PFSK-1 (cell line): ENCODE data around the gene SRPK3.

Source experiments
- FOXP2 ChIP-seq: optimal IDR thresholded peaks from 2 replicates; pipeline ENCODE3; 2011; ENCODE audit warnings: borderline replicate concordance, control low read depth, inconsistent platforms; ENCODE audit not compliant: insufficient read depth; ENCODE audit errors: extremely low read length, extremely low read depth
- POLR2AphosphoS5 ChIP-seq: IDR thresholded peaks from 2 replicates; pipeline ENCODE4 v1.6.1; 2012; ENCODE audit warnings: low read depth, mild to moderate bottlenecking, control low read depth, low read length, moderate library complexity
- SIN3A ChIP-seq: IDR thresholded peaks from 2 replicates; pipeline ENCODE4 v1.6.1; 2012; ENCODE audit warnings: mild to moderate bottlenecking, low read length, moderate library complexity, borderline replicate concordance; ENCODE audit not compliant: insufficient read depth
- TAF1 ChIP-seq: IDR thresholded peaks from 2 replicates; pipeline ENCODE4 v1.6.1; 2012; ENCODE audit warnings: low read length, control low read depth, borderline replicate concordance; ENCODE audit not compliant: insufficient read depth
- TF ChIP-seq, protein P1 (sequence below), 2 experiments: IDR thresholded peaks; 2 replicates each; pipeline versions ENCODE4 v1.6.1 to v1.8.0; 2011 to 2012; ENCODE audit warnings: low read depth in 2 of 2, low read length in 2 of 2, control low read depth in 1 of 2, inconsistent platforms in 1 of 2, mild to moderate bottlenecking in 1 of 2, moderate library complexity in 1 of 2; ENCODE audit not compliant: insufficient read depth in 1 of 2

SRPK3 gene

DNA sequence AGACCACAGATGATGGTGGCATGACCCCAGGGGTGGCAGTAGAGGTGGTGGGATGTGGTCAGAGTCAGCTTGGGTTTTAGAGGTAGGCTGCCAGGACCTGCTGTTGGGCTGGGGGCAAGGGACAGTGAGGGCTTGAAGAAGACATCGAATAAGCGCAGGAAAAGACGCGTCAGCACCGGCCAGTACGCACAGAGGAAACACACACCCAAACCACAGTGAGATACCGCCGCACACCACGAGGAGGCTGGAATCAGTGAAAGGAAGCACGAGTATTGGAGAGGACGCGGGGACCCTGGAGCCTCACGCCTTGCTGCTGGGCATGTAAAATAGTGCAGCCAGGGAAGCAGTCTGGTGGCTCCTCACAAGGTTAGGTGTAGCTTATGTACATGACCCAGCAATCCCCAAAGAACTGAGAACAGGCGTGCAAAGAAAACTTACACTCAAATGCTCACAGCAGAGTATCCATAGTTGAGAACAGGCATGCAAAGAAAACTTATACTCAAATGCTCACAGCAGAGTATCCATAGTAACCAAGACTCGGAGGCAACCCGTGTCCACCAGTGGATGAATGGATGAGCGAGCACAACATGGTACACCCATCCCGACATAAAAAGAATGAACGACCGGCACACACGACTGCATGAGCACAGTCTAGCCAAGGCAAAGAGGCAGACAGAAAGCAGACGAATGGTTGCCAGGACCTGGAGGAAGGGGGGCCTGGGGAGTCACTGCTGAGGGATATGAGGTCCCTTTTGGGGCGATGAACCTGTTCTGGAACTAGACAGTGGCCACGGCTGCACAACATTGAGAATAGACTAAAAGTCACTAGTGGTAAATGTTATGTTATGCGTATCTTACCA lies 36.2 kb downstream of the SRPK3 start:
- TF ChIP-seq POLR2AphosphoS5 (no peak), FOXP2 (no peak), SIN3A (no peak), TAF1 (no peak)
- TF ChIP-seq, protein P1, sequence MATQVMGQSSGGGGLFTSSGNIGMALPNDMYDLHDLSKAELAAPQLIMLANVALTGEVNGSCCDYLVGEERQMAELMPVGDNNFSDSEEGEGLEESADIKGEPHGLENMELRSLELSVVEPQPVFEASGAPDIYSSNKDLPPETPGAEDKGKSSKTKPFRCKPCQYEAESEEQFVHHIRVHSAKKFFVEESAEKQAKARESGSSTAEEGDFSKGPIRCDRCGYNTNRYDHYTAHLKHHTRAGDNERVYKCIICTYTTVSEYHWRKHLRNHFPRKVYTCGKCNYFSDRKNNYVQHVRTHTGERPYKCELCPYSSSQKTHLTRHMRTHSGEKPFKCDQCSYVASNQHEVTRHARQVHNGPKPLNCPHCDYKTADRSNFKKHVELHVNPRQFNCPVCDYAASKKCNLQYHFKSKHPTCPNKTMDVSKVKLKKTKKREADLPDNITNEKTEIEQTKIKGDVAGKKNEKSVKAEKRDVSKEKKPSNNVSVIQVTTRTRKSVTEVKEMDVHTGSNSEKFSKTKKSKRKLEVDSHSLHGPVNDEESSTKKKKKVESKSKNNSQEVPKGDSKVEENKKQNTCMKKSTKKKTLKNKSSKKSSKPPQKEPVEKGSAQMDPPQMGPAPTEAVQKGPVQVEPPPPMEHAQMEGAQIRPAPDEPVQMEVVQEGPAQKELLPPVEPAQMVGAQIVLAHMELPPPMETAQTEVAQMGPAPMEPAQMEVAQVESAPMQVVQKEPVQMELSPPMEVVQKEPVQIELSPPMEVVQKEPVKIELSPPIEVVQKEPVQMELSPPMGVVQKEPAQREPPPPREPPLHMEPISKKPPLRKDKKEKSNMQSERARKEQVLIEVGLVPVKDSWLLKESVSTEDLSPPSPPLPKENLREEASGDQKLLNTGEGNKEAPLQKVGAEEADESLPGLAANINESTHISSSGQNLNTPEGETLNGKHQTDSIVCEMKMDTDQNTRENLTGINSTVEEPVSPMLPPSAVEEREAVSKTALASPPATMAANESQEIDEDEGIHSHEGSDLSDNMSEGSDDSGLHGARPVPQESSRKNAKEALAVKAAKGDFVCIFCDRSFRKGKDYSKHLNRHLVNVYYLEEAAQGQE (IDR thresholded peaks at IDR 0.05; ENCODE audit: insufficient read depth in 1 of 2, low read depth in 2 of 2, low read length in 2 of 2) = no peak

DNA sequence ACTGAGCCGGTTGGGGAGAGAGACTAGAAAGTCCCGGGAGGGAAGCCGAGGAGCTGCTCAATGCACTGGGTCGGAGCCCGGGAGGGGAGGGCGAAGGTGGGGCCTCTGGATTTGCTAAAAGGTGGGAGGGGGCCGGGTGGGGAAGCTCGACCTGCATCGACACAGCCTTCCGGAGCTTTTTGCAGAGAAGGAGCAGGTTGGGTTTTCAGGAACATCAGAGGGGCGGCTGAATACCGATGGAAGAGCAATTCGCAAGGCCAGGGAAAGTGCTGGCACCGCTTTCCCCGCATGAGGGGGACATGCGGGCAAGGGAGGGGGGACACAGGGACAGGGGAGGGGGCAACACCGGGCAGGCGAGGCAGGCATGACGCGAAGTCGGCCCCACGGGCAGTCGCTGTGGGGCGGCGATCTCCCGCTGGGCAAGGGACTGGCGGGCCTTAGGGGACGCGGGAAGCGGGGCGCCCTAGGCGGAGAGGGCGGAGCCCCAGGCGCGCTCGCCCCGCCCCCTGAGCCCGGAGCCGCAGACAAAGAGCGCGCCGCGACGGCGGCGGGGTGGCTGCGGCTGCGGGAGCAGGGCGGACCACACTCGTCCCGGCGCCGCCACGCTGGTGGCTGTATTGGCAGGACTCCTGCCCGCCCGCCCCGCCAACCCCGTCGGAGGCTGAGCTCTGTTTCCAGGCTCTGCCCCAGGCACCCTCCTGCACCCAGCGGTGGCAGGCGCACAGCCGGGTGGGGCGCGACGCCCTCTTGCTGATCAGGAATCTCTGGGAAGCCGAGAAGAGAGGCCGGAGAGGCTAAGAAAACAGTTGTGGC lies 37.9 kb downstream of the SRPK3 start:
- no peak for TF ChIP-seq POLR2AphosphoS5
- no peak for TF ChIP-seq SIN3A
- no peak for TF ChIP-seq FOXP2
- TF ChIP-seq TAF1 = no peak
- TF ChIP-seq, protein P1 (IDR thresholded peaks at IDR 0.05; ENCODE audit: insufficient read depth in 1 of 2, low read depth in 2 of 2, low read length in 2 of 2) = no peak

DNA sequence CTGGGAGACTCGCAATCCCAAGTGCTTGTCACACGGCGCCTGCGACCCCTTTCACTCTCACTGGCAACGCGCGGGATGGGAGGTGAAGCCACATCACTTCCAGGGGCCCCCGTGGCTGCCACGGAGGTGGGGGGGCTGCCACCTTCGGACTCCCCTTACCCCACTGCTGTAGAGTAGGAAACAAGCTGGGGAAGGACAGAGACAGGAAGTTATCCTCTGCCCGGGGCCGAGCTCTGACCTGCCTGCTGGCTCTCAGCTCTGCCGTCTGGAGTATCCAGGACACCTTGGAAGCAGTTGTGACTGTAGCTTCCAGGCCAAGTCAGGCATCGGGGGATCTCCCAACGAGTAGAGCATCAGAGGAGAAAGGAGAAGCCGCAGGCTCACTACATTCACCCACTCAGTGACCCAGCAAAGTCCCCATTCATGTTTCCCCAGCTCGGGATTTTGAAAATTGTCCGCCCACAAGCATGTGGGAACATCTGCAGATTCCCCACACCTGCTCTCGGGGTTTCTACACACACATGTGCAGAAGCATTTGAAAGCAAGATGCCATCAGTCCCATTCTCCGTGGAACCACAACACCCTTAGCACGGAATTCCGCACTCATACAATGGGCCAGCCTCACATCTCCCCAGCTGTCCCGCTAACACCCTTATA lies 38.7 kb downstream of the SRPK3 start:
- no peak for TF ChIP-seq TAF1
- TF ChIP-seq, protein P1 (IDR thresholded peaks at IDR 0.05; ENCODE audit: insufficient read depth in 1 of 2, low read depth in 2 of 2, low read length in 2 of 2) = no peak
- TF ChIP-seq SIN3A = no peak
- no peak for TF ChIP-seq POLR2AphosphoS5
- no peak for TF ChIP-seq FOXP2

GRCh38 chrX:153820601-153821000 lies 39.8 kb downstream of the SRPK3 start:
- no peak for TF ChIP-seq POLR2AphosphoS5

GRCh38 chrX:153821066-153821465 lies 40.2 kb downstream of the SRPK3 start:
- TF ChIP-seq TAF1 (no peak), POLR2AphosphoS5 (no peak), SIN3A (no peak), FOXP2 (no peak)
- TF ChIP-seq, protein P1 (IDR thresholded peaks at IDR 0.05; ENCODE audit: insufficient read depth in 1 of 2, low read depth in 2 of 2, low read length in 2 of 2) = no peak
